GM19395 (cell line): ENCODE data around the gene STRA8.

ENCODE experiments used
- ATAC-seq: cut with Tn5 transposase; IDR thresholded peaks from one replicate; pipeline ENCODE4 v1.9.1; 2021; ENCODE audit warnings: mild to moderate bottlenecking, moderate library complexity; ENCODE audit not compliant: unreplicated experiment

The STRA8 gene

DNA sequence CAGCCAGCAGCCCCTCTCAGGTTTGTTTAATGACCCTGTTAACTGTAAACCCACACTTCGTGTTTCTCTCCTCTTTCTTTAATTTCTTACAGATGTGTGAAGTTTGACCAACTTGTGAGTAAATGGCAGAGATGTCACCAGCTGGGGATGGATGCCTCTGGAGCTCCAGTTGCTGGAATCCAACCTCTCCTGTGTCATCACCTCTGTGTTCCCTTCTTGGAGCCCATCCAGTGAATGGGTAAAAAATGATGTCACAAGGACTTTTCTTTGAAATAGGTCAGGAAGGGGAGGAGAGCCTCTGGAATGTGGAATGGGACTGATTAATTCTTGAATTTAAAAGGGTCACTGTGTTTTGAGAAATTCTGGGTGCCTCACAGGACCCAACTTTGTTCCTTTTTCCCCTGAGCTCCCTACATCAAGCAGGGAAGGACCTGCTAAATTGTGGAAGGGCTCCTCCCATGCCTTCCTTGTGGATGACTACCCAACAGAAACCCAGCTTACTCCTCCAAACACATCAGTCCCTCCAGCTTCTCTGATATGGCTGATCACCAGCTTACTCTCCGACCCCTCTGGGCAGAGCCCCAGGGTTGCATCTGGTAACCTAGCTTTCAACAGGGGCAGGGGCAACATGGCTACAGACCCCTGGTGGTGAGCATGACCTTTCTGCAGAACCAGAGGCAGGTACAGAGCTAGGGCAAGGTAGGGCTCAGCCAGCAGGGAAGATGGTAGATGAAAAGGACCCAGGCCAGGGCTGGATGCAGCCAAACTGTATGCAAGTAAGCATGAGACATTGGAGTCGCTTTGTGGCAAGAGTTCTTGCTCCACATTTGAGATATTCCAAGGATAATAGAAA lies 67.5 kb downstream of the STRA8 start:
- no peak for ATAC-seq
